ENCODE data around the gene KCNA5.

Gene KCNA5

GRCh38 chr12:5040368-5040767 is 3.3 kb upstream of the KCNA5 start:
- no peak overlapping the region for H2AFZ ChIP-seq (ENCODE audit: low read depth, low read length)
- H3K4me1 ChIP-seq (ENCODE audit: low read length): peaks cover 18% of the 10 kb centered on the region
- H3K4me3 ChIP-seq (ENCODE audit: low read length): peak overlapping the region; percentile 19; the same call in 1 of the 2 replicates
- H3K27ac ChIP-seq (ENCODE audit: low read length): no peak overlapping the region
- no peak for TF ChIP-seq EZH2phosphoT487 (IDR thresholded peaks at IDR 0.05; ENCODE audit: low read depth)
- no peak for TF ChIP-seq CTCF (IDR thresholded peaks at IDR 0.05; ENCODE audit: low read depth, low read length)
- no peaks in the 10 kb centered on the region for H3K79me2 ChIP-seq (ENCODE audit: low read length)
- peaks cover 80% of the 10 kb centered on the region for H3K27me3 ChIP-seq (ENCODE audit: low read depth, low read length)
- H3K4me2 ChIP-seq (ENCODE audit: low read length): peak overlapping the region; percentile 62
- H3K36me3 ChIP-seq (replicated peaks; ENCODE audit: low read depth, low read length): no peaks in the 10 kb centered on the region
- peaks cover 18% of the 10 kb centered on the region for H4K20me1 ChIP-seq (ENCODE audit: insufficient read depth, low read length)
- no peak overlapping the region for H3K9ac ChIP-seq (ENCODE audit: low read length)
- no peaks in the 10 kb centered on the region for H3K9me3 ChIP-seq (ENCODE audit: insufficient read depth, low read length)

DNA sequence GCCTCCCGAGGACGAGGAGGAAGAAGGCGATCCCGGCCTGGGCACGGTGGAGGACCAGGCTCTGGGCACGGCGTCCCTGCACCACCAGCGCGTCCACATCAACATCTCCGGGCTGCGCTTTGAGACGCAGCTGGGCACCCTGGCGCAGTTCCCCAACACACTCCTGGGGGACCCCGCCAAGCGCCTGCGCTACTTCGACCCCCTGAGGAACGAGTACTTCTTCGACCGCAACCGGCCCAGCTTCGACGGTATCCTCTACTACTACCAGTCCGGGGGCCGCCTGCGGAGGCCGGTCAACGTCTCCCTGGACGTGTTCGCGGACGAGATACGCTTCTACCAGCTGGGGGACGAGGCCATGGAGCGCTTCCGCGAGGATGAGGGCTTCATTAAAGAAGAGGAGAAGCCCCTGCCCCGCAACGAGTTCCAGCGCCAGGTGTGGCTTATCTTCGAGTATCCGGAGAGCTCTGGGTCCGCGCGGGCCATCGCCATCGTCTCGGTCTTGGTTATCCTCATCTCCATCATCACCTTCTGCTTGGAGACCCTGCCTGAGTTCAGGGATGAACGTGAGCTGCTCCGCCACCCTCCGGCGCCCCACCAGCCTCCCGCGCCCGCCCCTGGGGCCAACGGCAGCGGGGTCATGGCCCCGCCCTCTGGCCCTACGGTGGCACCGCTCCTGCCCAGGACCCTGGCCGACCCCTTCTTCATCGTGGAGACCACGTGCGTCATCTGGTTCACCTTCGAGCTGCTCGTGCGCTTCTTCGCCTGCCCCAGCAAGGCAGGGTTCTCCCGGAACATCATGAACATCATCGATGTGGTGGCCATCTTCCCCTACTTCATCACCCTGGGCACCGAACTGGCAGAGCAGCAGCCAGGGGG is 979 bp downstream of the KCNA5 start:
- H3K9ac ChIP-seq (ENCODE audit: low read length): no peak overlapping the region
- no peaks in the 10 kb centered on the region for H3K79me2 ChIP-seq (ENCODE audit: low read length)
- H3K4me2 ChIP-seq (ENCODE audit: low read length): no peak overlapping the region
- peaks cover 25% of the 10 kb centered on the region for H3K4me1 ChIP-seq (ENCODE audit: low read length)
- no peak overlapping the region for H2AFZ ChIP-seq (ENCODE audit: low read depth, low read length)
- H4K20me1 ChIP-seq (ENCODE audit: insufficient read depth, low read length): peaks cover 30% of the 10 kb centered on the region
- H3K27me3 ChIP-seq (ENCODE audit: low read depth, low read length): peaks cover 76% of the 10 kb centered on the region
- no peaks in the 10 kb centered on the region for H3K9me3 ChIP-seq (ENCODE audit: insufficient read depth, low read length)
- no peaks in the 10 kb centered on the region for H3K36me3 ChIP-seq (replicated peaks; ENCODE audit: low read depth, low read length)
- no peak overlapping the region for H3K27ac ChIP-seq (ENCODE audit: low read length)
- no peak overlapping the region for H3K4me3 ChIP-seq (ENCODE audit: low read length)
- TF ChIP-seq EZH2phosphoT487 (IDR thresholded peaks at IDR 0.05; ENCODE audit: low read depth) (no peak), CTCF (IDR thresholded peaks at IDR 0.05; ENCODE audit: low read depth, low read length) (no peak)

GRCh38 chr12:5047094-5047493 is 3.4 kb downstream of the KCNA5 start:
- H3K27ac ChIP-seq (ENCODE audit: low read length): no peak overlapping the region
- H3K27me3 ChIP-seq (ENCODE audit: low read depth, low read length): peaks cover 75% of the 10 kb centered on the region
- H3K4me3 ChIP-seq (ENCODE audit: low read length): no peak overlapping the region
- H3K4me2 ChIP-seq (ENCODE audit: low read length): no peak overlapping the region
- no peaks in the 10 kb centered on the region for H3K9me3 ChIP-seq (ENCODE audit: insufficient read depth, low read length)
- peaks cover 37% of the 10 kb centered on the region for H4K20me1 ChIP-seq (ENCODE audit: insufficient read depth, low read length)
- H2AFZ ChIP-seq (ENCODE audit: low read depth, low read length): no peak overlapping the region
- H3K9ac ChIP-seq (ENCODE audit: low read length): no peak overlapping the region
- no peaks in the 10 kb centered on the region for H3K36me3 ChIP-seq (replicated peaks; ENCODE audit: low read depth, low read length)
- no peaks in the 10 kb centered on the region for H3K79me2 ChIP-seq (ENCODE audit: low read length)
- TF ChIP-seq EZH2phosphoT487 (IDR thresholded peaks at IDR 0.05; ENCODE audit: low read depth) (no peak), CTCF (IDR thresholded peaks at IDR 0.05; ENCODE audit: low read depth, low read length) (no peak)
- peaks cover 34% of the 10 kb centered on the region for H3K4me1 ChIP-seq (ENCODE audit: low read length)

GRCh38 chr12:5047729-5048128 is 4.0 kb downstream of the KCNA5 start:
- no peak overlapping the region for H3K4me2 ChIP-seq (ENCODE audit: low read length)
- H3K27ac ChIP-seq (ENCODE audit: low read length): no peak overlapping the region
- H3K4me3 ChIP-seq (ENCODE audit: low read length): no peak overlapping the region
- peaks cover 75% of the 10 kb centered on the region for H3K27me3 ChIP-seq (ENCODE audit: low read depth, low read length)
- no peak overlapping the region for H3K9ac ChIP-seq (ENCODE audit: low read length)
- peaks cover 43% of the 10 kb centered on the region for H4K20me1 ChIP-seq (ENCODE audit: insufficient read depth, low read length)
- no peaks in the 10 kb centered on the region for H3K36me3 ChIP-seq (replicated peaks; ENCODE audit: low read depth, low read length)
- peaks cover 40% of the 10 kb centered on the region for H3K4me1 ChIP-seq (ENCODE audit: low read length)
- H3K9me3 ChIP-seq (ENCODE audit: insufficient read depth, low read length): no peaks in the 10 kb centered on the region
- TF ChIP-seq EZH2phosphoT487 (IDR thresholded peaks at IDR 0.05; ENCODE audit: low read depth) (no peak), CTCF (IDR thresholded peaks at IDR 0.05; ENCODE audit: low read depth, low read length) (no peak)
- H2AFZ ChIP-seq (ENCODE audit: low read depth, low read length): no peak overlapping the region
- no peaks in the 10 kb centered on the region for H3K79me2 ChIP-seq (ENCODE audit: low read length)
